Umbilical cord (tissue), 2 donors: ENCODE measurements around the gene ADD1. TPM values are rescaled to one million over a fixed set of nuclear protein-coding genes. Genes with fewer than 3 reads are reported as not detected.

Experiments
- DNase-seq: peaks from one replicate; pipeline ENCODE4 v3.0.0-alpha.2; 2015; ENCODE audit warnings: low spot score
- total RNA-seq: library from RNA; depleted of rRNA; stranded (reverse); fragments of >200 nt; gene quantifications from one replicate; pipeline ENCODE4 v1.2.3, GENCODE V29; 2014; ENCODE audit warnings: low replicate concordance; ENCODE audit not compliant: insufficient read depth

The ADD1 gene
- total RNA-seq, 1 donor from 2014 or later, result 182 TPM

DNA sequence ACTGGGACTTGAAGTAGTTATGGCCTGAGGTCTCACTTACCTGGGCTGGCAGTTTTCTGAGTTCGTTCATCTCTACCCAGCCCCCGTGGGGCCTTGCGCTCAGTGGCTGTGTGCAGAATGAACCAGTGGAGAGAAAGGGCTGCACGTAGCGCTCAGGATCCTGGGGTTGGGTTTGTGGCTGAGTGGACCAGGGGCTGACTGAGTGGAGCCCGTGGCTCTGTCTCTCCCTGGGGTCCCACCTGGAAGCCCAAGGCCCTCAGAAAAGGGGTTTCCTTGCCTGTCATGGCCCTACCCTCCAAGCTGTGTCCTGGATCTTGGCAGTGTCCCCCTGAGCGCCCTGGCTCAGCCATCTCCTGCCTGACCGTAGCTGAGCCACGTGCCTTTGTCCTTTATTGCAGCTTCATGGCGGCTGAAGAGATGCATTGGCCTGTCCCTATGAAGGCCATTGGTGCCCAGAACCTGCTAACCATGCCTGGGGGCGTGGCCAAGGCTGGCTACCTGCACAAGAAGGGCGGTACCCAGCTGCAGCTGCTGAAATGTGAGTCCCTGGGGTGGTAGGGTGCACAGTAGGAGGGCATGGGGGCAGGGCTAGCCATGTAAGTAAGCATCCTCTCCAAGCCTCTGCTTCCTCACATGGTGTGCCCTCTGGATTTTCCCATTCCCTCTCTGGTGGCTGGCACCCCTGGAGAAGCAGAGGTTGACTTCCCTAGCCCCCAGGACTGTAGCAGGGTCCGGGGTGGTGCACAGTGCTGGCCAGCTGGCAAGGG is 23.2 kb upstream of the ADD1 start:
- no peak for DNase-seq

DNA sequence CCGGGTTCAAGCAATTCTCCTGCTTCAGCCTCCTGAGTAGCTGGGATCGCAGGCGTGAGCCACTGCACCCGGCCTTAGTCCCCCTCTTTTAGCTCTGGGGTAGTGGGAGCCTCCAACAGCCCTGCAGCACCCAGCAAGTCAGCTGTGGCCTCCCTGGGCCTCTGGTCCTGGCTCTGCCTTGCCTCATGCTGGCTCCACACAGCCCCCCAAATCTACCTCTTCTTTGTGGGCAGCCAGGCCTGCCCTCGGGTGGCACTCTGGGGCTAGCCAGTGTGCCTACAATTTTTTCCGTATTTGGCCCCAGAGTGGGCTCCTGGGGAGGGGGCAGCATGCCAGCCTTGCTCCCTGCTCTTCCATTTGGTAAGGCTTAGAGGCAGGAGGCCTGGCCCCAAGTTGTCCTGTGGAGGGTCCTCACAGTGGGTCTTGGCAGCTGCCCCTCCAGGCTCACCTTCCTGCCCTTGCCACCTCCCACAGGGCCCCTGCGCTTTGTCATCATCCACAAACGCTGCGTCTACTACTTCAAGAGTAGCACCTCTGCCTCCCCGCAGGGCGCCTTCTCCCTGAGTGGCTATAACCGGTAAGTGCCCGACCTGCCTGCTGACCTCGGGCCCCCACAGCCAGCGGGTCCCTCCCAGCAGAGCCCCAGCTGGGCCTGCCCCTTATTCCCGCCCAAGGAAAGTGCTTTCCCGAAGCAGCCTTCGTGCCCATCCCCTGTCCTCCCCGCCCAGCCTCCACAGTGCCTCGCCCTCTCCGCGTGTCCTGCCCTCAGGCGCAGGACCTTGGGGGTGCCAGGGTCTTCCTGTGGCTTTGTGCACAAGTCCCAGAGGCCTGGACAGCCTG is 21.0 kb upstream of the ADD1 start:
- DNase-seq, result no peak

DNA sequence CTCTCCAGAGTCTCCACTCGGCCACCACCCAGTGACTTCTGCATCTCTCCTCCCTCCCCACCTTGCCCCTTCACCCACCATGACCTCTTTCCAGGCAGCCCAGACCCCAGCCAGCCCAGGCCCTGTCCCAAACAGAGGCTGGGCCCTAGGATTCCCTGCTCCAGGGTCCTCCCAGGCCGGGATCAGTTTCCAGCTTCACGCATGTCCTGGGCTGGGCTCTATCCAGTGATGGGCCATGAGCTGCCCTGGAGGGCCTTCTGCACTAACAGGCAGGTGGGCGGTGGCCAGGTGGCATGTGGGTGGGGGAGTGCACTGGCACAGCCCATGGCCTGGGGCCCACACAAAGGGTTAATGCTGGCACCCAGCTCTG is 20.4 kb upstream of the ADD1 start:
- no peak for DNase-seq

DNA sequence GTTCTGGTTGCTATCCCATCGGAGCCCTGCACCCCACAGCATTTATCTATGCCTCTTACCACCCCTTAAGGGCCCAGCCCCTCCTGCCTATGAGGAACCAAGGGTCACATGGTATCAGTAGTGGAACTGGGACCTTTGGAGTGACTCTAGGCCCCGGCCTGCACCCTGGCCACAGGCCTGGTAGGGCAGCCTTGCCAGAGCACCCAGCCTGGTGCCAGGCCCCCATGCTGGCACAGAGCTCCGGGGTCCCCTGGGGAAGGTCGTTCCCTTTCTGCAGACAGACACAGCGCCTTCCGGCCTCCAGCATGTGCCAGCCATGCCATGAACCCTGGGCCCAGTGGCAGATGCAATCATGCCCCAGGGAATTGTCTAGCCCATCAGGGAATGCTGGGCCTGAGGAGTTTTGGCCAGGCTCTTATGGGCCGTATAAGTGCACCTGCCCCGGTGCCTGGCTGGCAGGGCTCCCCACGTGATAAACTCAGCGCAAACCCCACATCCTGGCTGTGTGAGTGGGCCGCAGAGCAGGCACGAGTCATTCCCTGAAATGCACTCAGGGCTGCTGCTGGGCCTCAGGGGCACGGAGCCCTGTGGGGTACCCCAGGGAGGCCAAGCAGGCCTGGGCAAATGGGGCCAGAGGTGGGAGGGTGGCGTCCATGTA is 19.8 kb upstream of the ADD1 start:
- no peak for DNase-seq

DNA sequence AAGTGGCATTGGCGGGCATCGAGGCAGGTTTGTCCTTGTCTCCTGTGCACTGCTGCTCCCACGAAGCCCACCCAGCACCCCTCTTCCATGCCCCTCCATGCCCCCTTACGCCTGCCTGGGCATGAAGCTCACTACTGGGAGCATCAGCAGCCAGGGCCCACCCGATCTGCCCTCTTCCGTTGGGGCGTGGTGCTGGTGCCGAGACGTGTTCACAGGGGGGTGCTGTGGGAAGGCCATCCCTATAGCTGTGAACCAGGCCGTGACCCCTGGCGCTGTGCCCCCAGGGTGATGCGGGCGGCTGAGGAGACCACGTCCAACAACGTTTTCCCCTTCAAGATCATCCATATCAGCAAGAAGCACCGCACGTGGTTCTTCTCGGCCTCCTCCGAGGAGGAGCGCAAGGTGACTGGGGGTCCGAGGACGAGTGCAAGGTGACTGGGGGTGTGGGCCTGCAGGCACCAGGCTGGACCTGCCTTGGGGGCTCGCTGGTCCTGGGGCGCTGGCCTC is 19.3 kb upstream of the ADD1 start:
- no peak for DNase-seq

DNA sequence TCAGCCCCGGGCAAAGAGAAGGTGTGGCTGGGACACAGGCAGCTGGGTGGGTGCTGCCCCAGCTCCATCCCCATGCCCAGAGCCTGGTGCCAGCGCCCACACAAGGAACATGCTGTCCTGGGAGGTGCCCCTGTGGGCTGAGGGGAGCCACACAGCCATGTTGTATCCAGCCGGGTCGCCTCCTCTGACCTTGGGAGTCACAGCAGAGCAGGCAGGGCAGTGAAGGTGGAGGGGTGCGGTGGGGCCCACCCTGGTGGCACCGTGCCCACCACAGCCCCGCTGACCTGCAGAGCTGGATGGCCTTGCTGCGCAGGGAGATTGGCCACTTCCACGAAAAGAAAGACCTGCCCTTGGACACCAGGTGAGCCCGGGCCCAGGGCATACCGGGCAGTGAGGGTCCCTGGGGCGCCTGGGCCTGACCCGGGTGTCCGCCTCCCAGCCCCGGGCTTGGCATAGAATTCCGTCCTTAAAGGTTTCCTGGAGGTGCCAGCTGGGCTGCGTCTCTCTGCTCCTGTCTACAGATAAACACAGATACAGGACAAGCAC is 18.7 kb upstream of the ADD1 start:
- DNase-seq, result no peak

DNA sequence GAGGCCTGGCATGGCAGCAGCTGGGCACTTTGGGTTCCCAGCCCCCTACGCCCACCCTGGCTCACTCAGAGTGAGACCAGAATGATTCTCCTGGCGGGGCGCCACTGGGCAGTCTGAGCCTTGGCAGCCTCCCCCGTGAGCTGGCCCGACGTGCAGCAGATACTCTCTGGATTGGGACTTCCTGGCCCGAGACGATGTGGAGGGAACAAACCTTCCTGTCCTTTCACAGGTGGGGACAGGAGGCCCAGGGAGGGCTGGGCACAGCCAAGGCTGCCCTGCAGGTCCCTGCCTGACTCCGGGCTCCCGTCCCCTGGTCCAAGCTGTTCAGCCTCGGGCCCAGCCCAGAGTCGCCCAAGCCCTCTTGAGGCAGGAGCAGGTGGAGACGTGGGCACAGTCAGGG is 17.9 kb upstream of the ADD1 start:
- DNase-seq, result no peak

DNA sequence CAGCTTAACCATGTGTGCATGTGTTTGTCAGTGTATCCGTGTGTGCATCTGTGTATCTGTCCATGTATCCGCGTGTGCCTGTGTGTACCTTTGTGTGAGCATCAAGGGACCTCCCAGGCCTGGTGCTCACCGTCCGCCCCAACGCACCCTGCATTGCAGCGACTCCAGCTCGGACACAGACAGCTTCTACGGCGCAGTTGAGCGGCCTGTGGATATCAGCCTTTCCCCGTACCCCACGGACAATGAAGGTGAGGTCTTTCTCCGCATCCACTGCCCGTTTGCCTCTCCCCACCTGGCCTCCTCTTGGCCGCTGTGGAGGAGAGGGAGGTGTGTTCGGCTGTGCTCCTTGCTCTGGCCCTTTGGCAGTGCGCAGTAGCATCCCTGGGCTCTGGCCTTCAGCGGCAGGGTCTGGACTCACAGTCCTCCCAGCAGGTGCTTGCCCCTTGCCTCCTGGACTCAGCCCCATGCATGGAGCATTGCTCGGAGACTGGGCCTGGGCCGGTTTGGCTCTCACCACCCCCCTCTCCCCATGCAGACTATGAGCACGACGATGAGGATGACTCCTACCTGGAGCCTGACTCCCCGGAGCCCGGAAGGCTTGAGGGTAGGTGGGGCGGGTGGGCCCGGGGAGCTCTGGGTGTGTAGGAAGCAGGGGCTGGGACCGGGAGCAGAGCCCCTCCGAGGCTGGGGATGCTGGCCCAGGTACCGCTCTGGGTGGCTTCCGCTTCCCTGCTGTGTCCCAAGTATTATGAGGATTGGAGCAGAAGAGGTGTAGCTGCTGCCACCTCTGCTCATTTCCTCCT is 16.4 kb upstream of the ADD1 start:
- DNase-seq, result no peak

DNA sequence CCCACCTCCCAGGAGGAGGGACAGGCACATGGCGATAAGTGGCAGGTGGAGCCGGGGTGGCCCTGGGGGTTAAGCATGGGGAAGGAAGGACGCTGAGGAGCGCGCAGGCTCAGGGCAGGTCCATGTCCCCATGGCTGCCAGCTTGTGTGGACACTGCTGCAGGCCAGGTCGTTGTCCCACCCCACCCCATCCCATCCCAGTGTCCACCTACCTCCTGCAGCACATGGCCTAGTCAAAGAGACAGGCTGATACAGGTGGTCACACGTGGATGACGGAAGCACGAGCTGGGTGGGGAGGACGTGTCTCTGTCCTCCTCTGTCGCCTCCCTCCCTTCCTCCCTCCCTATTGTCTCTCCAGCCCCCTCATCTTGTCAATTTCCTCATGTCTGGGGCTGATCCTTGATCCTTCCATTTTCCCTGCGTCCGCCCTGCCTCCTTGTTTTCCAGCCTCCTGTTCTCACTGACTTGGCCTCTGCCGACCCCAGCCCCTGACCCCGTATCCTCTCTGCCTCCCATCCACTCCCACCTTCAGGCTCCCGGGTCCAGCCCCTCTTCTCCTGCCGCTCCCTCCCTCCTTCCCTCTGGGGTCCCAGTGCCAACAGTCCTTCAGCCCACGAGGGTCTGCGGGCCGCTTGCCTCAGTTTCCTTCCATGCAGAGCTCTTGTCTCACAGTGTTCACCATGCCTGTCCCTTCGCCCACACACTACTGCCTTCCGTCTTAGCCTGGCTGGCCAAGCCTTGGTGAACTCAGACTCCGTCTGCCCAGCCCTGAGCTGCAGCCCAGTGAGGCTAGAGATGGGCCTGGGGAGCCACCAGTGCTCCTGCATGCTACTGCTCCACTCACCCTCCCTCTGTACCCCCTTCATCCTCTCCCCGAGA is 15.5 kb upstream of the ADD1 start:
- no peak for DNase-seq

DNA sequence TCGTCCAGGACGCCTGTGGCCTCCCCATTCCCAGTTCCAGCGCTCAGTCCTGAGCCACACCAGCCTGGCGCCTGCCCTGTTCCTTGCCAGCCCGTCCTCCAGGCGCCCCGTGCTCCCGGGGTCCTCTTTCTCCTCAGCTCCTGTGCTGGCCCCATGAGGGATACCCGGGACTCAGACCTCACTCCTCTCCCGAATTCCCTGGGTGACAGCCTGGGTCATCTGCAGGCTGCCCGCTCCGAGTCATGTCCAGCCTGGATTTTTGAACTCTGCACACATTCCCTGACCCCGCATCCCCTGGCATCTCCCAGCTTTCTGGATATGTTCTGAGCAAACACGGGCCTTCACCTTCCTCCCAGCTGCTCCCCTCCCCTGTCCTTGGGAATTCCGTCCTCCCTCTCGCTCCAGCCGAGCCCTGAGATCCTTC is 14.9 kb upstream of the ADD1 start:
- DNase-seq, result no peak

DNA sequence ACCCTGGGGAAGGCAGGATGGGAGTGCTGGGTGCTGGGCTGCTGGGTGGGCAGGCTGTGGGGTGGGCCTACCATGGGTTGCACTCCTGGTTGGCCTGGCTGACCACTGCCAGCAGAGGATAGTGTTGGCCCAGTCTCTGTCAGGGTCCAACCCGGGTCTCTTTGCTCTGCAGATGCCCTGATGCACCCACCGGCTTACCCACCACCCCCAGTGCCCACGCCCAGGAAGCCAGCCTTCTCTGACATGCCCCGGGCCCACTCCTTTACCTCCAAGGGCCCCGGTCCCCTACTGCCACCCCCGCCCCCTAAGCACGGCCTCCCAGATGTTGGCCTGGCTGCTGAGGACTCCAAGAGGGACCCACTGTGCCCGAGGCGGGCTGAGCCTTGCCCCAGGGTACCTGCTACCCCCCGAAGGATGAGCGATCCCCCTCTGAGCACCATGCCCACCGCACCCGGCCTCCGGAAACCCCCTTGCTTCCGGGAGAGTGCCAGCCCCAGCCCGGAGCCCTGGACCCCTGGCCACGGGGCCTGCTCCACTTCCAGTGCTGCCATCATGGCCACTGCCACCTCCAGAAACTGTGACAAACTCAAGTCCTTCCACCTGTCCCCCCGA is 14.2 kb upstream of the ADD1 start:
- DNase-seq, result no peak

DNA sequence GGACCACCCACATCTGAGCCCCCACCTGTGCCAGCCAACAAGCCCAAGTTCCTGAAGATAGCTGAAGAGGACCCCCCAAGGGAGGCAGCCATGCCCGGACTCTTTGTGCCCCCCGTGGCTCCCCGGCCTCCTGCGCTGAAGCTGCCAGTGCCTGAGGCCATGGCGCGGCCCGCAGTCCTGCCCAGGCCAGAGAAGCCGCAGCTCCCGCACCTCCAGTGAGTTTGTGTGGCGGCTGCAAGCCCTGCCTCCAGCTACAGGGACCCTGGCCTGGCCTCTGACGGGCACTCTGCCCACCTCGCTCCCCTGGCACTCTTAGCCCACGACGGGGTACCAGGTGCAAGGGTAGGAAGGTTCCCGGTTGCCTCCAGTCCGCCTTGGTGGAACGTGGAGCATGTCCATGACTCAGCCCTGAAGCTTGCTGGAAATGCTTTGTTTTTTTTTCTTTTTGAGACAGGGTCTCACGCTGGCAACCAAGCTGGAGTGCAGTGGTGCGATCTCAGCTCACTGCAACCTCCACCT is 13.7 kb upstream of the ADD1 start:
- no peak for DNase-seq

DNA sequence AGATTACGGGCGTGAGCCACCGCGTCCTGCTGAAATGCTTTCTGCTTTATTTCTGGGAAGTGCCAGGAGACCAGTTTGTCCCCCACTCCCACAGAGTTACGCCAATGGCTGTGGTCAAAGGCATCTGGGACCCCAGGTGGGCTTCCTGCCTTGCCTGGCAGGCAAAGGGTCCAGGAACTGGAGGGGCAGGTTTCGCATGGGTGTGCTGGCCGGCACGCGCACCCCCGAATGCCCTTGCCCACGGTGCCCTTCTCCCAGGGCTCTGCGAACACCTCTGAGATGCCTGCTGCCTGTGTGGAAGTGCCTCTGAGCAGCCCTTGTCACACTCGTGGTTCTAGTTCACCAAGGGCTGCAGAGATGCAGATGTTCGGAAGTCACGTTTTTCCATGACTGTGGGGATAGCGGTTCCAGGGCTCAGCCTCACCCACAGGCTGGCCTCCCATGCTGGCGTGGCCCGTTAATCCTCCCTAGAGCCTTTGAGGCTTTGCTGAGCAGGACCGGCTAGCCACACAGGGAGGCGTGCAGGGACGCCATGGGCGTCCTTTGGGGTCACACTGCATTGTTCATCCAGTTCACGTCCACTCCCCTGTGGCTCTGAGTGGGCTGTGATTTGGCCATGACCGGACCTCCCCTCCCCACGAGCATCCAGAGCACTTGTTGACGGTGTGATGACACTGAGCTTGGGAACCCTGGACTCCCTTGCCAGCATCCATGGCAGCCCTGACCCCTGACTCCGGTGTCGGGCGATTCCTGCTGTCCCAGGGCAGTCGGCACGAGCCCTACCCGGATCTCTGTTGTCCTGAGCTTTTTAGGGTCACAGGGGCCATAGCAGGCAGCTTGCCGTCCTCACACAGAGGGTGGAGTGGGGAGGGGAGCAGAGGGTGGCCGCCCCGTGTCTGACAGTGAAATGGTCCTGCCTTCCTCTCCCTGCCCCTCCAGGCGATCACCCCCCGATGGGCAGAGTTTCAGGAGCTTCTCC is 12.7 kb upstream of the ADD1 start:
- no peak for DNase-seq

DNA sequence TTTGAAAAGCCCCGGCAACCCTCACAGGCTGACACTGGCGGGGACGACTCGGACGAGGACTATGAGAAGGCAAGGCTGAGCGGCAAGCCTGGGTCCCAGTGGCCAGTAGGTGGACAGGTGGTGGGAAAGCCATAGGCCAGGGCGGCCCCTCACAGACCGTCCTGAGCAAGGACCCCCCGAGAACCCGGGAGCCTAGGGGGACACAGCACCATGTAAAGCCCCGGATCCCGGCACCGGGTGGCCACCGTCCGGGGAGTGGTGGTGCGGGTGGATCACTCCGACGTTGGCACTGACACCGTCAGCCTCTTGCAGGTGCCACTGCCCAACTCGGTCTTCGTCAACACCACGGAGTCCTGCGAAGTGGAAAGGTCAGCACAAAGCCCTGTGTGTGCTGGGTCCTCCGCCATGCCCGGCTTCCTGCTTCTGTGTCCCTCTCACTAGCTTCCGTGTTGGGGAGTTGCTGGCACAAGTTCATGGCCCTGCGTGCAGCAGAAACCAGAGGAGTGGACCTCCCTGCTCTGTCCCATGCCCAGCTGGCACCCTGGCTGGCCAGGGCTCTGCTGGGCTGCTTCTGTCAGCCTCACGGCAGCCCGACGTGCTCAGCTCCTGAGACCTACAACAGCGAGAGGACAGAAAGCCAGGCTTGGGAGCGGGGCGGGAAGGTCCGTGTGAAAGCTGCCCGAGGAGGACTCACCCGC is 11.9 kb upstream of the ADD1 start:
- DNase-seq, result no peak

DNA sequence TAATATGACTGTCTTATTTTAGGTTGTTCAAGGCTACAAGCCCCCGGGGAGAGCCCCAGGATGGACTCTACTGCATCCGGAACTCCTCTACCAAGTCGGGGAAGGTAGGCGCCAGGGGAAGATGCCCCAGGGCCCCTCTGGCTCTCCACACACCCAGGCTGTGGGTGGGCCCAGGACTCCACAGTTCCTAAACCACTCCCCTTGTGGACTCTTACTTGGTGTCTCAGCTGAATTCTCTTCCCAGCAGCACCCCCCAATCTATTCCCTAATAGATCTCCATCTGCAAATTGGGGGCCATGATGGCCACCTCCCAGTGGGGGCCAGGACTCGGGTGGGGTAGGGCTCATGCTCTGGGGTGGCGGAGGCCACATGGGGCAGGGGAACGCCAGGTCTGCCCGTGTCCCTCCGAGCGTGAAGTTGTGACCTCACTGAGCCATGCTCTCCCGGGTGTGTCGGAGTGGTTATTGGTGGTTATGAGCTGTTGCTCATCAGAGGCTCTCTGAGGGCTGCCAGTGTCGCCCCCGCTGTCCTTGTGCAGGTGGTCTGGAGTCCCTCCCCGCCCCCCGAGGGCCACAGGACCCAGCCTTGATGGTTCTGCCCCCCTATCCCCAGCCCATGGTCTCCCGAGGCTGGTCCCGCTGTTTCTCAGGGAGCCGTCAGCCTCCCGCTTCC is 11.2 kb upstream of the ADD1 start:
- no peak for DNase-seq

DNA sequence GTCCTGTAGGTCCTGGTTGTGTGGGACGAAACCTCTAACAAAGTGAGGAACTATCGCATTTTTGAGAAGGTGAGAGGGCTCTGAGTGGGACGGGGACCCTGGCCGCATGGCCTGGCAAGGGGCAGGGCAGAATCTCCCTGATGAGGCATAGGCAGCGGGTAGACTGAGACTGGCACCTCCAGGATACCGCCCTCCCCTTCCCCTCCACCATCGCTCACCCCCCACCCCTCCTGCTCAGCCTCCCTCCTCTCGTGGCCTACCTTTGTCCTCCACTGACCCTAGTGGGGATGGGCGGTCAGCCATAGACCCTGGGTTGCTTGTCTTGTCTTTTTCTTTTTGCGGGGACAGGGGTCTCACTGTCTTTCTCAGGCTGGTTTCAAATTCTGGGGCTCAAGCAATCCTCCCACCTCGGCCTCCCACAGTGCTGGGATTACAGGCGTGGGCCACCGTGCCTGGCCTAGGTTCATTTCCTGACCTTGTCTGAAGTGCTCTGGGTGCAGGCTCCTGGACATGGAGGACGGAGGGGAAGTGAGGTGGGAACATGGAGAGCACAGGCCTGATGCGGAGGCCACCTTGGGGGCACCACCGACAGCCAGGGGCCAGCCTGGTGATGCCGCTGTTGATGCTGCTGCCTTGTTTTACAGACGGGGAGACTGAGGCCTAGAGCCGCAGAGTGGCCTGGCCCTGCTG is 10.5 kb upstream of the ADD1 start:
- no peak for DNase-seq

DNA sequence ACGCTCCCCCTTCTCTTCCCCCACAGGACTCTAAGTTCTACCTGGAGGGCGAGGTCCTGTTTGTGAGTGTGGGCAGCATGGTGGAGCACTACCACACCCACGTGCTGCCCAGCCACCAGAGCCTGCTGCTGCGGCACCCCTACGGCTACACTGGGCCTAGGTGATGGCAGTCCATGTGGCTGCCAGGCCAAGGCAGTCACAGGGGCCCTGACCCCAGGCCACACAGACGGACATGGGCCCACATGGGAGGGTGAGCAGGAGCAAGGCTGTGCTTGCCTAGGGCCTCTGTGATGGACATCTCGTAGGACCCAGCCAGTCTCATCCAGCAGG is 10.0 kb upstream of the ADD1 start:
- no peak for DNase-seq
